DMS153 (cell line): ENCODE data around the gene RIMBP2.
A peak's percentile ranks its signal among the peaks of the same experiment; 100 is the strongest.

Source experiments
- DNase-seq: peaks from one replicate; lab custom pipeline; 2025; lab: John Stamatoyannopoulos, UW

RIMBP2 gene

GRCh38 chr12:130655010-130655409 is 61.1 kb downstream of the RIMBP2 start:
- DNase-seq: no peak

GRCh38 chr12:130651188-130651959 is 64.7 kb downstream of the RIMBP2 start:
- DNase-seq: no peak

GRCh38 chr12:130650131-130650530 is 66.0 kb downstream of the RIMBP2 start:
- DNase-seq: no peak

GRCh38 chr12:130649101-130650045 is 66.7 kb downstream of the RIMBP2 start:
- no peak for DNase-seq

- DNase-seq: no peak
These were observed 68.3 kb downstream of the RIMBP2 start for GRCh38 chr12:130647814-130648213.

GRCh38 chr12:130646716-130647370 is 69.3 kb downstream of the RIMBP2 start:
- DNase-seq: peak; percentile 51

- peak; percentile 51 for DNase-seq
These were observed 69.9 kb downstream of the RIMBP2 start for GRCh38 chr12:130646191-130646590.

GRCh38 chr12:130645751-130646150 is 70.3 kb downstream of the RIMBP2 start:
- peak; percentile 42 for DNase-seq

GRCh38 chr12:130644566-130644965 is 71.5 kb downstream of the RIMBP2 start:
- no peak for DNase-seq

GRCh38 chr12:130644146-130644545 is 72.0 kb downstream of the RIMBP2 start:
- no peak for DNase-seq

GRCh38 chr12:130642856-130643255 is 73.2 kb downstream of the RIMBP2 start:
- no peak for DNase-seq

GRCh38 chr12:130641533-130642184 is 74.4 kb downstream of the RIMBP2 start:
- DNase-seq: no peak

- DNase-seq: no peak
These were observed 75.2 kb downstream of the RIMBP2 start for GRCh38 chr12:130640901-130641300.

- DNase-seq: no peak
These were observed 75.6 kb downstream of the RIMBP2 start for GRCh38 chr12:130640496-130640895.

- DNase-seq: peak; percentile 65
These were observed 76.3 kb downstream of the RIMBP2 start for GRCh38 chr12:130639476-130640424.

GRCh38 chr12:130636370-130636769 is 79.7 kb downstream of the RIMBP2 start:
- peak; percentile 27 for DNase-seq

GRCh38 chr12:130634866-130635265 is 81.2 kb downstream of the RIMBP2 start:
- DNase-seq: peak; percentile 38

- DNase-seq: peak; percentile 98
These were observed 82.3 kb downstream of the RIMBP2 start for GRCh38 chr12:130633771-130634170.

GRCh38 chr12:130632642-130633041 is 83.5 kb downstream of the RIMBP2 start:
- peak; percentile 74 for DNase-seq

GRCh38 chr12:130628304-130628703 is 87.8 kb downstream of the RIMBP2 start:
- no peak for DNase-seq

GRCh38 chr12:130627175-130627574 is 88.9 kb downstream of the RIMBP2 start:
- DNase-seq: no peak
